ENCODE measurements around the gene CACNA1B. TPM values are rescaled to one million over a fixed set of nuclear protein-coding genes. Genes with fewer than 3 reads are reported as not detected.
A peak's percentile ranks its signal among the peaks of the same experiment; 100 is the strongest.
"Not testable (repeated sequence)": the region's sequence is repeated elsewhere in the genome, so short reads cannot be mapped to it uniquely, and the experiment has no call there.

CACNA1B gene
- total and polyA plus RNA-seq, 8 donors: 0.03 to 2.2 (median 0.51) TPM; not detected in 2

DNA sequence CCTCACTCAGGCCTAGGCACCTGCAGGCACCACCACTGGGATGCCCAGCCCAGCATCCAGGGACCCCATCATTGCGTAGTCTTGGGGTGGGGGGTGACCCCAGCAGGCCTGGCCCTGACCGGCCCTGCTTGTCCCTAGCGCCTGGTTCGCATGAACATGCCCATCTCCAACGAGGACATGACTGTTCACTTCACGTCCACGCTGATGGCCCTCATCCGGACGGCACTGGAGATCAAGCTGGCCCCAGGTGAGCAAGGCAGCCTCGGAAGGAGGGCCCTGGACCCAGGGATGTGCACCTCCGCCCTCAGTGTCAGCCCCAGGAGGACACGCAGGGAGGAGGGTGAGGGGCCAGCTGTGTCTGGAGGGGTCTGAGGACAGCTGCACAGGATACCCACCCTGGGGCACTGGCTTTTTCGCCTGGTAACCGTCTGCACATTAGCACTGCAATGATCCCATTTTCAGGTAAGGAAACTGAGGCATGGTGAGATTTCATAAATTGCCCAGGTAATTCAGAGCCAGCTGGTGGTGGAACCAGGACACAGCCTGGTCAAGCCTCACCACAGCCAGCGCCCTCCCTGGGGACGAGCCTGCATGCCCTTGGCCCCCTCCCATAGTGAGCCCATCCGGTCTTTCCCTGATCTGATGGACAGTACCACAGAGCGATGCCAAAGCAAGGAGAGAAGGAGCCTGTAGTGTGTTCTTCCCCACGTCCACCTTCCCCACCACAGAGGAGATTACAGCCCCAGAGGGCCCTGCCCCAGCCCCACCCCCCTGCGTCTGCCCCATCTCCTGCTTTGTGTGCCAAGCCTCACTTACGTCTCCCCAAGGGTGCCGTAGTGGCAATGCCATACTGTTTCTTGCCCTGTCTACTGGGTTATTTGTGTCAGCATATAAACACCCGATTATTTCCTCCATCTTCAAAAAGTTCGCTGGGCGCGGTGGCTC is 228.3 kb downstream of the CACNA1B start:
- no peak overlapping the region for H3K4me3 ChIP-seq
- peaks cover 0 to 46% (median 12%) of the 10 kb centered on the region in 3 donors for H3K27me3 ChIP-seq
- no peaks in the 10 kb centered on the region for H3K9me3 ChIP-seq
- no peak for DNase-seq
- WGBS, 5 donors: 84 to 90% (median 87%) methylated on average over 25 to 26 of the region's 26 CpGs
- no peak for TF ChIP-seq POLR2AphosphoS5 (IDR thresholded peaks at IDR 0.05)
- no peak for TF ChIP-seq POLR2A (IDR thresholded peaks at IDR 0.05)
- H3K4me1 ChIP-seq: no peaks in the 10 kb centered on the region
- intact Hi-C loops (cut with DNase I; ENCODE audit: low total_unique reads): no loop called here
- H3K36me3 ChIP-seq: no peaks in the 10 kb centered on the region
- no peak overlapping the region for H3K27ac ChIP-seq

DNA sequence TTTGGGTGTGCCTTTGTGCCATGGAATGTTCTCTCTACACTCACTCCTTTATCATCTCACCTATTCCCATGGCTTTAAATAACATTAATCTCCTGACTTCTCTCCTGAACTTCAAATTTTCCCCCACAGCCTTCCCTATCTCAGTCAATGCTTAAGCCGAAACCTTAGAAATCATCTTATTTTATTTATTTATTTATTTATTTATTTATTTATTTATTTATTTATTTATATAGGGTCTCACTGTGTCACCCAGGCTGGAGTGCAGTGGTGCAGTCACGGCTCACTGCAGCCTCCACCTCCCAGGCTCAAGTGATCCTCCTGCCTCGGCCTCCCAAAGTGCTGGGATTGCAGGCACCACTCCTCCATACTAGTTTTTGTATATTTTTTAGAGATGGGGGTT is 229.5 kb downstream of the CACNA1B start:
- intact Hi-C loops (cut with DNase I; ENCODE audit: low total_unique reads); H3K27ac ChIP-seq; H3K4me1 ChIP-seq; H3K4me3 ChIP-seq; DNase-seq; H3K9me3 ChIP-seq; H3K36me3 ChIP-seq: not testable (repeated sequence)
- peaks cover 0 to 46% (median 12%) of the 10 kb centered on the region in 3 donors for H3K27me3 ChIP-seq
- 86 to 96% (median 90%) methylated on average over 3 of the region's 3 CpGs for WGBS, 5 donors

DNA sequence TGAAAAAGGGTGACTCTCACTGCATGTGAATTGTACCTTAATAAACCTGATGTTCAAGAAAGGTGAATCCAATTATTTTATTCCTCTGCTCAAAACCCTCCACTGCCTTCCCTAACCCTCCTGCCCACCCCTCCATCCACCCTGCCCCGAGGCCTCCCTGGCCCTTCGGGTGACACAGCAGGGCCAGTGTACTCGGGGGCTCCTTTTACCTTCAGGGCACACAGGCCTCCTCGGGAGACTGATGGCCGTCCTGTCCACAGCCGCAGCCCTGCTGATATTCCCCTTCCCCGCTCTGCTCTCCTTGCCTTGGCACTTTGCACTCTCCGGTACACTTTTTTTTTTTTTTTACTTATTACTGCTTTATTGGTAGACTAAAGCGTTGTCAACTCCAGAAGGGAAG is 234.0 kb downstream of the CACNA1B start:
- peak in 1 of 2 donors; percentile 7 for DNase-seq
- TF ChIP-seq, protein P1, sequence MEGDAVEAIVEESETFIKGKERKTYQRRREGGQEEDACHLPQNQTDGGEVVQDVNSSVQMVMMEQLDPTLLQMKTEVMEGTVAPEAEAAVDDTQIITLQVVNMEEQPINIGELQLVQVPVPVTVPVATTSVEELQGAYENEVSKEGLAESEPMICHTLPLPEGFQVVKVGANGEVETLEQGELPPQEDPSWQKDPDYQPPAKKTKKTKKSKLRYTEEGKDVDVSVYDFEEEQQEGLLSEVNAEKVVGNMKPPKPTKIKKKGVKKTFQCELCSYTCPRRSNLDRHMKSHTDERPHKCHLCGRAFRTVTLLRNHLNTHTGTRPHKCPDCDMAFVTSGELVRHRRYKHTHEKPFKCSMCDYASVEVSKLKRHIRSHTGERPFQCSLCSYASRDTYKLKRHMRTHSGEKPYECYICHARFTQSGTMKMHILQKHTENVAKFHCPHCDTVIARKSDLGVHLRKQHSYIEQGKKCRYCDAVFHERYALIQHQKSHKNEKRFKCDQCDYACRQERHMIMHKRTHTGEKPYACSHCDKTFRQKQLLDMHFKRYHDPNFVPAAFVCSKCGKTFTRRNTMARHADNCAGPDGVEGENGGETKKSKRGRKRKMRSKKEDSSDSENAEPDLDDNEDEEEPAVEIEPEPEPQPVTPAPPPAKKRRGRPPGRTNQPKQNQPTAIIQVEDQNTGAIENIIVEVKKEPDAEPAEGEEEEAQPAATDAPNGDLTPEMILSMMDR (IDR thresholded peaks at IDR 0.05): no peak
- TF ChIP-seq POLR2A (IDR thresholded peaks at IDR 0.05) (no peak), EP300 (IDR thresholded peaks at IDR 0.05) (no peak), POLR2AphosphoS5 (IDR thresholded peaks at IDR 0.05) (no peak)
- Histone ChIP-seq H3K4me3 (no peak overlapping the region), H3K27me3 (peaks cover 0 to 20% (median 0%) of the 10 kb centered on the region in 3 donors), H3K27ac (no peak overlapping the region), H3K36me3 (no peaks in the 10 kb centered on the region), H3K9me3 (no peaks in the 10 kb centered on the region), H3K4me1 (no peaks in the 10 kb centered on the region)
- 78 to 93% (median 86%) methylated on average over 9 of the region's 9 CpGs for WGBS, 5 donors
- intact Hi-C loops (cut with DNase I; ENCODE audit: low total_unique reads): no loop called here

DNA sequence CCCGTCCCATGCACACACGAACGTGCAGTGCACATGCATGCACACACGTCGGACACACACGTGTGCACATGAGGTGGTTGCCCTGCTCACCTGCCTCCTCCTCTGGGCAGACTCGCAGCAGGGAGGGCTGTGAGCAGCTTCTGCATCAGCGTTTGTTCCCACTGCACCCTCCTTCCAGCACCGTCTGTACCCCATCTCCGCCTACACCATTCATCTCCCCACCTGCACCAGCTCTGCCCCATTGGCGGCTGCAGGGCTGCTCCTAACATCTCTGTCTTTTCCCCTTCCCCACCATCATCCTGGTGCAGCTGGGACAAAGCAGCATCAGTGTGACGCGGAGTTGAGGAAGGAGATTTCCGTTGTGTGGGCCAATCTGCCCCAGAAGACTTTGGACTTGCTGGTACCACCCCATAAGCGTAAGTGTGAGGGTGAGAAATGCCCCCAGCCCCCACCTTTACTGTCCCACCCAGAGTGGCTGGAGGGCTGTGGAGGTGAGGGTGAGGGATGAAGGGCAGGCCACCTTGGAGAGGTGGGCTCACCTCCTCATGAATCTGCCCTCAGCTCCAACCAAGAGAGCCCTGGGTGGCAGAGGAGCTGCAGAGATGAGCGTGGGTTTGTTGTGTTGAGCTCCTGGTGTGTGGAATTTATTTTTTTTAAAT is 234.6 kb downstream of the CACNA1B start:
- H3K4me3 ChIP-seq: no peak overlapping the region
- no peak overlapping the region for H3K27ac ChIP-seq
- H3K4me1 ChIP-seq: no peaks in the 10 kb centered on the region
- H3K36me3 ChIP-seq: no peaks in the 10 kb centered on the region
- peak in 1 of 2 donors; percentile 14 for DNase-seq
- TF ChIP-seq POLR2AphosphoS5 (IDR thresholded peaks at IDR 0.05) (no peak), EP300 (IDR thresholded peaks at IDR 0.05) (no peak), POLR2A (IDR thresholded peaks at IDR 0.05) (no peak)
- TF ChIP-seq, protein P1 (IDR thresholded peaks at IDR 0.05): no peak
- H3K27me3 ChIP-seq: peaks cover 0 to 20% (median 0%) of the 10 kb centered on the region in 3 donors
- no peaks in the 10 kb centered on the region for H3K9me3 ChIP-seq
- 82 to 88% (median 86%) methylated on average over 15 to 16 of the region's 16 CpGs for WGBS, 5 donors
- intact Hi-C loops (cut with DNase I; ENCODE audit: low total_unique reads): no loop called here

DNA sequence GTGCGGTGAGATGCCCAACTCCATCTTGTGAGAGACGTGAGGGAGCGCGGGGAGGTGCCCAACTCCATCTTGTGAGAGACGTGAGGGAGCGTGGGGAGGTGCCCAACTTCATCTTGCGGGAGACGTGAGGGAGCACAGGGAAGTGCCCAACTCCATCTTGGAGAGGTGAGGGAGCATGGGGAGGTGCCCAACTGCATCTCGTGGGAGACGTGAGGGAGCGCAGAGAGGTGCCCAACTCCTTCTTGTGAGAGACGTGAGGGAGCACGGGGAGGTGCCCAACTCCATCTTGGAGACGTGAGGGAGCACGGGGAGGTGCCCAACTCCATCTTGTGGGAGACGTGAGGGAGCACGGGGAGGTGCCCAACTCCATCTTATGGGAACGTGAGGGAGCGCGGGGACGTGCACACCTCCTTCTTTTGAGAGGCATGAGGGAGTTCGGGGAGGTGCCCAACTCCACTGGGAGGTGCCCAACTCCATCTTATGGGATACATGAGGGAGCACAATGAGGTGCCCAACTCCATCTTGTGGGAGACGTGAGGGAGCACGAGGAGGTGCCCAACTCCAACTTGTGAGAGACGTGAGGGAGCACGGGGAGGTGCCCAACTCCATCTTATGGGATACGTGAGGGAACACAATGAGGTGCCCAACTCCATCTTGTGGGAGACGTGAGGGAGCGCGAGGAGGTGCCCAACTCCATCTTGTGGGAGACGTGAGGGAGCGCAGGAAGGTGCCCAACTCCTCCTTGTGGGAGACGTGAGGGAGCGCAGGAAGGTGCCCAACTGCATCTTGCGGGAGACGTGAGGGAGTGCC is 235.4 kb downstream of the CACNA1B start:
- DNase-seq: peak in 1 of 2 donors; percentile 21
- peaks cover 0 to 28% (median 0%) of the 10 kb centered on the region in 3 donors for H3K27me3 ChIP-seq
- 85 to 92% (median 90%) methylated on average over 36 of the region's 36 CpGs for WGBS, 5 donors
- no peaks in the 10 kb centered on the region for H3K9me3 ChIP-seq
- no peaks in the 10 kb centered on the region for H3K4me1 ChIP-seq
- H3K27ac ChIP-seq: no peak overlapping the region
- no peak overlapping the region for H3K4me3 ChIP-seq
- intact Hi-C loops (cut with DNase I; ENCODE audit: low total_unique reads): no loop called here
- H3K36me3 ChIP-seq: no peaks in the 10 kb centered on the region
- TF ChIP-seq, protein P1 (IDR thresholded peaks at IDR 0.05): no peak
- TF ChIP-seq EP300 (IDR thresholded peaks at IDR 0.05) (no peak), POLR2A (IDR thresholded peaks at IDR 0.05) (no peak), POLR2AphosphoS5 (IDR thresholded peaks at IDR 0.05) (no peak)

DNA sequence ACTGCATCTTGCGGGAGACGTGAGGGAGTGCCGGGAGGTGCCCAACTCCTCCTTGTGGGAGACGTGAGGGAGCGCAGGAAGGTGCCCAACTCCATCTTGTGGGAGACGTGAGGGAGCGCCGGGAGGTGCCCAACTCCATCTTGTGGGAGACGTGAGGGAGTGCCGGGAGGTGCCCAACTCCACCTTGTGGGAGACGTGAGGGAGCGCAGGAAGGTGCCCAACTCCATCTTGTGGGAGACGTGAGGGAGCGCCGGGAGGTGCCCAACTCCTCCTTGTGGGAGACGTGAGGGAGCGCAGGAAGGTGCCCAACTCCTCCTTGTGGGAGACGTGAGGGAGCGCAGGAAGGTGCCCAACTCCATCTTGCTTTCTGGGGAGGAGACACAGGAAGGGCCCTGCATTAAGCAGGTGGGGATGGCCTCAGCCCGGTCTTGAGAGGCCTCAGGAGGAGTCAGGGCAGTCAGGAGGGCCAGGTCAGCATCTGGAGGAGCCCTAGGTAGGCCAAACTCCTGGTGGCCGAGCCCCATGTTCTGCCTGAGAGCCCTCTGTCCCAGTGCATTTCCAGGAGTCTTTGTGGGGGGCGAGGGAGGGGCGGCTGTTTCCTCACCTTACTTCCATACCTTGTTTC is 236.2 kb downstream of the CACNA1B start:
- DNase-seq: peak in 1 of 2 donors; percentile 4
- 83 to 87% (median 86%) methylated on average over 15 to 23 of the region's 23 CpGs for WGBS, 5 donors
- H3K4me1 ChIP-seq; H3K27ac ChIP-seq; H3K4me3 ChIP-seq; intact Hi-C loops (cut with DNase I; ENCODE audit: low total_unique reads); H3K9me3 ChIP-seq; H3K36me3 ChIP-seq: not testable (repeated sequence)
- peaks cover 0 to 35% (median 0%) of the 10 kb centered on the region in 3 donors for H3K27me3 ChIP-seq
